Femur (tissue), 1 donor: ENCODE results near the gene WDR4.
"Not testable (repeated sequence)": the region's sequence is repeated elsewhere in the genome, so short reads cannot be mapped to it uniquely, and the experiment has no call there.

Source experiments
- DNase-seq: peaks from one replicate; pipeline ENCODE4 v3.0.0-alpha.2; 2017

WDR4 gene

GRCh38 chr21:42851812-42852665, 27.3 kb downstream of the WDR4 start:
- no peak for DNase-seq

GRCh38 chr21:42850866-42851391, 28.4 kb downstream of the WDR4 start:
- no peak for DNase-seq

- DNase-seq: no peak
Measured at GRCh38 chr21:42850463-42850862, 28.9 kb downstream of the WDR4 start.

GRCh38 chr21:42849759-42850412, 29.5 kb downstream of the WDR4 start:
- no peak for DNase-seq

GRCh38 chr21:42848932-42849758, 30.2 kb downstream of the WDR4 start:
- DNase-seq: no peak

GRCh38 chr21:42848144-42848931, 31.0 kb downstream of the WDR4 start:
- peak; percentile 3 for DNase-seq

- peak; percentile 8 for DNase-seq
Measured at GRCh38 chr21:42847726-42848125, 31.6 kb downstream of the WDR4 start.

- DNase-seq: peak; percentile 5
Measured at GRCh38 chr21:42847051-42847707, 32.2 kb downstream of the WDR4 start.

- peak; percentile 14 for DNase-seq
Measured at GRCh38 chr21:42846221-42846620, 33.1 kb downstream of the WDR4 start.

- DNase-seq: peak; percentile 74
Measured at GRCh38 chr21:42845296-42845965, 33.9 kb downstream of the WDR4 start.

- peak; percentile 47 for DNase-seq
Measured at GRCh38 chr21:42844411-42845113, 34.8 kb downstream of the WDR4 start.

- DNase-seq: no peak
Measured at GRCh38 chr21:42843056-42843455, 36.3 kb downstream of the WDR4 start.

GRCh38 chr21:42841916-42842655, 37.3 kb downstream of the WDR4 start:
- peak; percentile 13 for DNase-seq

- DNase-seq: no peak
Measured at GRCh38 chr21:42841156-42841915, 38.0 kb downstream of the WDR4 start.

- no peak for DNase-seq
Measured at GRCh38 chr21:42840411-42841155, 38.8 kb downstream of the WDR4 start.

- DNase-seq: no peak
Measured at GRCh38 chr21:42839271-42840231, 39.8 kb downstream of the WDR4 start.

GRCh38 chr21:42838212-42838690, 41.1 kb downstream of the WDR4 start:
- DNase-seq: not testable (repeated sequence)
